Dedifferentiated amniotic fluid mesenchymal stem cell (primary cell): ENCODE results near the gene CMSS1.
"Not testable (repeated sequence)": the region's sequence is repeated elsewhere in the genome, so short reads cannot be mapped to it uniquely, and the experiment has no call there.

Experiments used
- DNase-seq: peaks from one replicate; pipeline ENCODE4 v3.0.0-alpha.2; 2016; ENCODE audit errors: extremely low spot score

The CMSS1 gene

DNA sequence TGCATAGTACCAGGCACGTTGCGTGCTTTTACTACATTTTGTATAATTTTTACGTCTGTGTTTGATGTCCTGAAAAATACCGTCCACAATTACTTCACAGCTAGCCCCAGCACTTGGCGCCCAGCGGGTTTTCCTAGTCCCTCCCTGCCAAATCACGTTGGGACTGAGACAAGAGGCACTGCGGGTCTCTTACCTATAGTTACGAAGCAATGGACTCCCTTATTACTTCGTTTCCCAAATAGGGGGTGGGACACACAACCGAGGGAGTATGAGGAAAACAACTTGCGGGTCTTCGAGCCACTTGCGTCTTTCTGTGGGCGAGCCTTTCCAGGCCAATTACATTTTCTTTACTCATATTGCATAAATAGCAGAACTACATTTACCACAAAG lies 620 bp upstream of the CMSS1 start:
- DNase-seq = no peak

DNA sequence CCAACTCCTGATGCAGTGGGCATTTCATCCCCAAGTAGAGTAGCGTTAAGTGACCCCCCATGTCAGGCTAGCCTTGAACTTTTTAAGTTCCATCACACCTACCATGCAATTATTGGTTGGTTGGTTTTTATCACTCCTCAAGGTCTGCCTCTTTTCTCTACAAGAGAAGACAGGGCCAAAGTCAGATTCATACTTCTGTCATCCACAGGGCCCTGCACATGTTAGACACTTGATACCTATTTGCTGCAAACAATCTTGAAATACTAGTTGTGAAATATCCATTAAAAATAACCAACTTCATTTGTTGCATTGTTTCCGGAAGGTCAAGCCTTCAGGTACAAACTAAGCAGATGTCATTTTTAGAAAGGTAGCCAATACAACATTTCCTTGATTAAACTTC lies 1.2 kb downstream of the CMSS1 start:
- no peak for DNase-seq

- no peak for DNase-seq
These were observed 6.4 kb downstream of the CMSS1 start for GRCh38 chr3:99823723-99824711.

GRCh38 chr3:99825004-99825640 lies 7.5 kb downstream of the CMSS1 start:
- no peak for DNase-seq

GRCh38 chr3:99829844-99830243 lies 12.2 kb downstream of the CMSS1 start:
- DNase-seq = no peak

- DNase-seq = no peak
These were observed 16.0 kb downstream of the CMSS1 start for GRCh38 chr3:99833617-99834205.

DNA sequence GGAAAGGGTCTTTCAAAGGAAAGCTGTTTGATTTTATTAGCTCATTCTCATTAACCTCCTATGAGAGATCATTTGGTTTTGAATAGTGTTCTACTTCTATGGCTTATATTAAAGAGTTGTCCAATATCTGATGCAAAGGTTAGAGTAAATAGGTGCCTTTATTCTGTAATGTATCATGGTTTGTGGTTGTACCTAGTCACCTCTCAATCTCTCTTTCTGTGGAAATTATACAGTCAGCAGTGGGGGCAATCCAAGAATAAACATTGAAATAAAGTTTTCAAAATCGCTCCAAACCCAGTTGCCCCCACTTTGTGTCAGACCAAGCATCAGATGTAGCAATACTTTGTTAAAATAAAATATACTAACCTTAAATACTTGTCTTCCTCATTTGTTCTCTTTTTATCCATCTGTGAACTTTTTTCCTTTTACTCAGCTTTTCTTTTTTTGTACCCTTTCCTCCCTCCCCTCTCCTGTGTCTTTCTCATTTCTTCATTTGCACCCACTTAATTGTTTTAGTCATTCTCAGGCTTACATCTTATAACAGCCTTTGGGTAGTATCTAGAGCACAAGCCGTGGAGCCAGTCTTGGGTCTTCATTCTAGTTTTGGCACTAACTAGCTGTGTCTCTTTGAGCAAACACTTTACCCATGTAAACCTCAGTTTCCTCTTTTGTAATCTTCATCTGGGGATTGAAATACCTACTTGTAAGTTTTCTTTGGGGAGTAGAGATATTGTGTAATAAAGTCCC lies 16.7 kb downstream of the CMSS1 start:
- no peak for DNase-seq

- no peak for DNase-seq
These were observed 19.0 kb downstream of the CMSS1 start for GRCh38 chr3:99836681-99837080.

DNA sequence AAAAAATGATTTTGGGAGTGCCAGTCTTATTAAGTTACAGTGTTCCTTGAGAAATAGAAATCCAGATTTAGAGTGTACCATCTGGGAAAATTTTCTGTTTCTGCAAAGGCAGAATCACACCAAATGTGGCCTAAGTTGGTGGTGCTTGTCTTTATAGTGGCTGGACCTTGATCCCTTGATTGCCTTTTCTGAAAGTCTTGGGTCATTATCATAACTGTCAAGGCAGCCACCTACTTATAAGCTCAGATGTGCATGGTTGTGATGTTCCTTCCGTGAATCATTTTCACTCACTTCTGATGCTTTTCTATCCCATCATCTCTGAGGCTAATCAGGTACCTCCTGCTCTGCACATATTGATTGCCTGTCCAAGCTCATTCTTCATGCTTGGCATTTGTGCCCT lies 20.1 kb downstream of the CMSS1 start:
- no peak for DNase-seq

- no peak for DNase-seq
These were observed 21.1 kb downstream of the CMSS1 start for GRCh38 chr3:99838755-99839154.

GRCh38 chr3:99839613-99840012 lies 22.0 kb downstream of the CMSS1 start:
- no peak for DNase-seq

- not testable (repeated sequence) for DNase-seq
These were observed 24.3 kb downstream of the CMSS1 start for GRCh38 chr3:99841949-99842348.

GRCh38 chr3:99842826-99843589 lies 25.3 kb downstream of the CMSS1 start:
- DNase-seq = peak; percentile 81

DNA sequence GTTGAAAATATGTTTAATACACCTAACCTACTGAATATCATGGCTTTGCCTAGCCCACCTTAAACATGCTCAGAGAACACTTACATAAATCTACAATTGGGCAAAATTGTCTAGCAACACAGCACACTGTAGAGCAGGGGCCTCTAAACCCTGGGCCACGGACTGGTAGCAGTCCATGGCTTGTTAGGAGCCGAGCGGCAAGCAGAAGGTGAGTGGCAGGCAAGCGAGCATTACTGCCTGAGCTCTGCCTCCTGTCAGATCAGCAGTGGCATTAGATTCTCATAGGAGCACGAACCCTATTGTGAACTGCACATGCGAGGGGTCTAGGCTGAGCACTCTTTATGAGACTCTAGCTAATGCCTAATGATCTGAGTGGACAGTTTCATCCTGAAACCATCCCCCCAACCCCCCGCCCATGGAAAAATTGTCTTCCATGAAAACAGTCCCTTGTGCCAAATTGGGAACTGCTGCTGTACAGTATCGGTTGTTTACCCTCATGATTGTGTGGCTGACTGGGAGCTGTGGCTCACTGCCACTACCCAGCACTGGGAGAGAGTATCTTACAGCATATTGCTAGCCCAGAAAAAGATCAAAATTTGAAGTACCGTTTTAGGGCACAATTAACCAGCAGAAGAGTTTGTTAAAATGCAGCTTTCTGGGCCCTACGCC lies 26.1 kb downstream of the CMSS1 start:
- DNase-seq = no peak

GRCh38 chr3:99845331-99845730 lies 27.7 kb downstream of the CMSS1 start:
- DNase-seq = no peak

DNA sequence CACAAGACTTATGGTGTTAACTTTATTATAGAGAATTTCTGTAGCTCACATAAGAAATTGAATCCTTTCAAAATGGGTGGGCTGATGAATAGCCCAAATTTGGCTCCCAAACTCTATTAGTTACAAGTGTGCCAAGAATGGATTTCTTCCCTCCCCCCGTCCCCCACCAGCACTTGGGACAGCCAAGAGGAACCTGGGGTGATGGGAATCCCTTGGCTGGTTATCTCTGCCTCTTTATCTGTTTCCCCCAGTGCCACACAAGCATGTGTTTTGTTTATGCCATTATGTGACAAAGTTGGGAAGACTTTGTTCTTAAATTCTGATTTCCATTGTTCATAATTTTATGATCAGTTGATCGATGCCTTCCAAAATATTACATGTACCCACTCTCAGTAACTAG lies 28.3 kb downstream of the CMSS1 start:
- no peak for DNase-seq

- DNase-seq = no peak
These were observed 29.0 kb downstream of the CMSS1 start for GRCh38 chr3:99846477-99847160.

- DNase-seq = no peak
These were observed 30.8 kb downstream of the CMSS1 start for GRCh38 chr3:99848433-99848832.

DNA sequence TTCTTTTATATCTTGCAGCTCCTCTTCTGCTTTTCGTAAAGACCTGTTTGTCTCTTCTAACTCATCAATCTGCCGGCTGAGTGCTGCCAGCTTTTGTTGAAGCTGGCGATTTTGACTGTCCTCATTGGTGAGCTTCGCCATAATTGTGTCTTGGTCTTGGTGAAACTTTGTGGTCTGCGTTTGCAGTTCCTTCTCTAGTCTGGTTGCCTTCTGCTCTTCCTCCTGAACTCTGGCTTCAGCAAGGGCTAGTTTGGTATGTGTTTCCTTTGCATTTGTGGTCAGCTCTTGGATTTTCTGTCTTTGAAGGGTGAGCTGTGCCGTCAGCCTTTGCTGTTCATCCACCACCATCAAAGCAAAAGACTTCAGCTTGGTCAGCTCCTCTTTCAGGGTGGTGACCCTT lies 32.9 kb downstream of the CMSS1 start:
- DNase-seq = no peak

DNA sequence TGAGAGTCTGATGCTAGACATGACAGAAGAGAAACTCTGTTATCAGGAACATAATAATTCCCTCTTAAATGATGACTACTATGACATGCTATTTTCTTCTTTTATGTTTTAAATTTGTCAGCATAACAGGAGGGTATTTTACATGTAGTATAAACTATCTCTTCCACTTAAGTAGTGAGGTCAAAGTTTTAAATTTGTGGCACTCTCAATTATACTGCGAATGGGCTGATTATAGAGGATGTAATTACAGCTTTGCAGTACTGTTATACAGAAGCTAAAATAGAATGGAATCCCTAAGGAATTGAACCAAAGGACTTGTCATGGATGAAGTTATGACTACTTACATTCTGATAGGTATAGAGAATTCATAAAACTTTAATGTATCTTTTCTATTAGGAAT lies 34.3 kb downstream of the CMSS1 start:
- no peak for DNase-seq
